IMR-90 (cell line): ENCODE results near the gene PLD5. TPM values are rescaled to one million over a fixed set of nuclear protein-coding genes. Genes with fewer than 3 reads are reported as not detected.

ENCODE experiments used
- ATAC-seq: fragments of 200-7000 bp; cut with Tn5 transposase; 2 replicates; pipeline ENCODE4 v1.9.1; 2020; ENCODE audit warnings: low read depth, mild to moderate bottlenecking, moderate library complexity
- BruUV-seq: library from RNA; stranded (reverse); fragments of 400-500 nt; replicated peaks from 2 replicates; lab custom pipeline; 2021; lab: Mats Ljungman, UMichigan
- CTCF ChIA-PET: fragments of 300-600 bp; formaldehyde crosslinking; extraction: SDS; loops from one replicate; lab custom pipeline; 2021; ENCODE audit warnings: antibody characterized with exemption; lab: Yijun Ruan, JAX
- POLR2A ChIA-PET: fragments of 300-600 bp; sonication (Branson Sonifier 250); formaldehyde crosslinking; loops from one replicate; lab custom pipeline; 2022; ENCODE audit warnings: antibody characterized with exemption; ENCODE audit not compliant: unreplicated experiment; lab: Charles Lee
- DNase-seq: peaks from one replicate; pipeline ENCODE4 v3.0.0; 2013
- H2AFZ ChIP-seq: replicated peaks from 2 replicates; pipeline ENCODE3; 2013; ENCODE audit warnings: low read length, mild to moderate bottlenecking; ENCODE audit not compliant: poor library complexity
- H2AK5ac ChIP-seq: 2 replicates; pipeline ENCODE4 v1.6.1; 2013; ENCODE audit warnings: low read depth, low read length, inconsistent platforms
- H2AK9ac ChIP-seq: replicated peaks from 2 replicates; pipeline ENCODE3; 2013; ENCODE audit warnings: mild to moderate bottlenecking, low read depth, low read length, moderate library complexity; ENCODE audit not compliant: poor library complexity
- H2BK120ac ChIP-seq: 2 replicates; pipeline ENCODE4 v1.6.1; 2013; ENCODE audit warnings: low read depth, low read length, inconsistent platforms
- H2BK15ac ChIP-seq: 3 replicates; pipeline ENCODE4 v1.6.1; 2013; ENCODE audit warnings: low read depth, low read length, inconsistent platforms
- H2BK20ac ChIP-seq: 2 replicates; pipeline ENCODE4 v1.6.1; 2013; ENCODE audit warnings: low read depth, mild to moderate bottlenecking, inconsistent platforms, low read length, moderate library complexity
- H2BK5ac ChIP-seq: 2 replicates; pipeline ENCODE4 v1.6.1; 2013; ENCODE audit warnings: mild to moderate bottlenecking, low read depth, low read length, inconsistent platforms; ENCODE audit not compliant: poor library complexity, severe bottlenecking
- H3K14ac ChIP-seq: replicated peaks from 2 replicates; pipeline ENCODE4 v1.6.1; 2013; ENCODE audit warnings: low read depth, low read length, inconsistent platforms
- H3K18ac ChIP-seq: 2 replicates; pipeline ENCODE4 v1.6.1; 2013; ENCODE audit warnings: low read depth, low read length, control low read depth
- H3K23ac ChIP-seq: 2 replicates; pipeline ENCODE4 v1.6.1; 2013; ENCODE audit warnings: low read depth, low read length, inconsistent platforms
- H3K27ac ChIP-seq: 2 replicates; pipeline ENCODE4 v1.5.1; 2013; ENCODE audit warnings: mild to moderate bottlenecking, control low read depth, low read length; ENCODE audit not compliant: insufficient read depth
- H3K27me3 ChIP-seq: 2 replicates; pipeline ENCODE4 v1.6.1; 2013; ENCODE audit warnings: low read length; ENCODE audit not compliant: control insufficient read depth, insufficient read depth
- H3K36me3 ChIP-seq: 2 replicates; pipeline ENCODE4 v1.6.1; 2013; ENCODE audit warnings: low read length, mixed read lengths; ENCODE audit not compliant: control insufficient read depth, insufficient read depth
- H3K4ac ChIP-seq: 2 replicates; pipeline ENCODE4 v1.6.1; 2013; ENCODE audit warnings: low read depth, low read length, inconsistent platforms
- H3K4me1 ChIP-seq: 2 replicates; pipeline ENCODE4 v1.6.1; 2013; ENCODE audit warnings: low read length, mixed read lengths; ENCODE audit not compliant: control insufficient read depth, insufficient read depth
- H3K4me2 ChIP-seq: 2 replicates; pipeline ENCODE4 v1.6.1; 2013; ENCODE audit warnings: low read depth, mild to moderate bottlenecking, control low read depth, low read length, moderate library complexity
- H3K4me3 ChIP-seq: 2 replicates; pipeline ENCODE4 v1.5.1; 2013; ENCODE audit warnings: low read depth, mild to moderate bottlenecking, control low read depth, low read length, moderate library complexity; ENCODE audit not compliant: insufficient read depth
- H3K56ac ChIP-seq: 2 replicates; pipeline ENCODE4 v1.6.1; 2013; ENCODE audit warnings: low read length, inconsistent platforms; ENCODE audit not compliant: insufficient read depth; ENCODE audit errors: extremely low read depth
- H3K79me1 ChIP-seq, 2 experiments: 2 replicates each; pipeline ENCODE4 v1.6.1; 2013; ENCODE audit warnings: low read length in 2 of 2, inconsistent platforms in 1 of 2, low read depth in 1 of 2
- H3K9ac ChIP-seq: 2 replicates; pipeline ENCODE4 v1.6.1; 2013; ENCODE audit warnings: low read depth, low read length, control low read depth
- H3K9me1 ChIP-seq: 2 replicates; pipeline ENCODE4 v1.6.1; 2013; ENCODE audit warnings: low read length, inconsistent platforms; ENCODE audit not compliant: insufficient read depth
- H3K9me3 ChIP-seq: 2 replicates; pipeline ENCODE4 v1.6.1; 2013; ENCODE audit warnings: low read length; ENCODE audit not compliant: control insufficient read depth, insufficient read depth
- H4K20me1 ChIP-seq: 2 replicates; pipeline ENCODE4 v1.6.1; 2013; ENCODE audit warnings: low read length, inconsistent platforms; ENCODE audit not compliant: insufficient read depth
- H4K5ac ChIP-seq: 2 replicates; pipeline ENCODE4 v1.6.1; 2013; ENCODE audit warnings: mild to moderate bottlenecking, low read depth, low read length, control low read depth
- H4K8ac ChIP-seq, 2 experiments: 2 replicates each; pipeline ENCODE4 v1.6.1; 2013; ENCODE audit warnings: low read depth in 2 of 2, low read length in 2 of 2, control low read depth in 1 of 2, inconsistent platforms in 1 of 2
- H4K91ac ChIP-seq: 2 replicates; pipeline ENCODE4 v1.6.1; 2013; ENCODE audit warnings: low read depth, low read length, inconsistent platforms; ENCODE audit not compliant: insufficient read depth
- ELK1 ChIP-seq: fragments of 150-350 bp; IDR thresholded peaks from 2 replicates; pipeline ENCODE4 v1.6.1; 2016; ENCODE audit warnings: low read depth, mild to moderate bottlenecking, low read length, moderate library complexity, borderline replicate concordance
- MAZ ChIP-seq: IDR thresholded peaks from 2 replicates; pipeline ENCODE4 v1.6.1; 2012; ENCODE audit warnings: low read depth, mild to moderate bottlenecking, low read length, improper control_type of control experiment, moderate library complexity, borderline replicate concordance
- MXI1 ChIP-seq: IDR thresholded peaks from 2 replicates; pipeline ENCODE4 v1.6.1; 2012; ENCODE audit warnings: low read depth, mild to moderate bottlenecking, low read length, moderate library complexity, borderline replicate concordance
- NFE2L2 ChIP-seq: fragments of 150-350 bp; IDR thresholded peaks from 2 replicates; pipeline ENCODE4 v1.6.1; 2016; ENCODE audit warnings: low read depth, mild to moderate bottlenecking, low read length
- POLR2A ChIP-seq: IDR thresholded peaks from 2 replicates; pipeline ENCODE4 v1.6.1; 2012; ENCODE audit warnings: mild to moderate bottlenecking, low read depth, low read length
- RAD21 ChIP-seq: IDR thresholded peaks from 2 replicates; pipeline ENCODE4 v1.6.1; 2012; ENCODE audit warnings: low read length, improper control_type of control experiment
- RCOR1 ChIP-seq: IDR thresholded peaks from 2 replicates; pipeline ENCODE4 v1.6.1; 2012; ENCODE audit warnings: mild to moderate bottlenecking, low read length, improper control_type of control experiment; ENCODE audit not compliant: insufficient replicate concordance
- SMC3 ChIP-seq: fragments of 150-350 bp; IDR thresholded peaks from 2 replicates; pipeline ENCODE4 v1.6.1; 2016; ENCODE audit warnings: low read depth, mild to moderate bottlenecking, antibody characterized with exemption, low read length, moderate library complexity
- USF2 ChIP-seq: fragments of 150-350 bp; IDR thresholded peaks from 2 replicates; pipeline ENCODE4 v1.6.1; 2017; ENCODE audit warnings: mild to moderate bottlenecking, antibody characterized with exemption, low read length, low read depth
- WGBS, 2 experiments: methylation state at CpG; one replicate each; pipeline versions ENCODE4 v1.1.5 to v1.1.7; 2013; ENCODE audit warnings: missing lambda C conversion rate in 2 of 2; ENCODE audit not compliant: insufficient read length in 1 of 2; ENCODE audit errors: extremely low coverage in 2 of 2; 5-methylcytosine and 5-hydroxymethylcytosine counted together
- dilution Hi-C: fragments of 300-500 bp; cut with HindIII; formaldehyde crosslinking; loops from one replicate; pipeline ENCODE4 v1.14.3; 2018; ENCODE audit warnings: low sequenced_read_pairs; ENCODE audit not compliant: unreplicated experiment
- in situ Hi-C: fragments of 300-500 bp; cut with MboI; formaldehyde crosslinking; loops from 3 replicates; pipeline ENCODE4 v1.14.3; 2019; ENCODE audit warnings: low sequenced_read_pairs, inconsistent platforms, mixed read lengths
- intact Hi-C: fragments of 100-400 bp; cut with micrococcal nuclease; formaldehyde crosslinking; loops from 2 replicates; pipeline ENCODE4 v1.10.0; 2022
- polyA plus RNA-seq, 3 experiments: library from polyadenylated mRNA; depleted of rRNA; stranded (reverse); fragments of >200 nt; gene quantifications; 2 replicates each; pipeline ENCODE4 v1.2.3, GENCODE V29; 2012; ENCODE audit warnings: low replicate concordance in 1 of 3
- total RNA-seq: library from RNA; depleted of rRNA; stranded (reverse); fragments of >200 nt; gene quantifications from 2 replicates; pipeline ENCODE4 v1.2.3, GENCODE V29; 2012
- TF ChIP-seq, protein P1 (sequence below): conservative IDR thresholded peaks from 2 replicates; pipeline ENCODE4 v1.5.1; 2012; ENCODE audit warnings: mild to moderate bottlenecking, low read depth, low read length, improper control_type of control experiment

The PLD5 gene
- total and polyA plus RNA-seq, 2 of the 4 experiments (the other 2 are of a cell fraction) = not detected

GRCh38 chr1:242239398-242239797 lies 285.1 kb downstream of the PLD5 start:
- no peak overlapping the region for H2BK120ac ChIP-seq
- BruUV-seq = no TSS peak
- no peaks in the 10 kb centered on the region for H3K36me3 ChIP-seq
- no peak overlapping the region for H3K14ac ChIP-seq
- H3K9ac ChIP-seq = no peak overlapping the region
- in situ Hi-C loops = no loop called here
- H3K4me2 ChIP-seq = no peak overlapping the region
- dilution Hi-C loops = no loop called here
- H4K8ac ChIP-seq = no peak overlapping the region
- no peak overlapping the region for H4K5ac ChIP-seq
- ATAC-seq = no peak
- H3K4ac ChIP-seq = no peak overlapping the region
- no peak overlapping the region for H2AFZ ChIP-seq
- CTCF ChIA-PET = no interaction called here
- H4K20me1 ChIP-seq = no peaks in the 10 kb centered on the region
- no peak overlapping the region for H4K91ac ChIP-seq
- TF ChIP-seq USF2 = no peak
- TF ChIP-seq SMC3 = no peak
- TF ChIP-seq NFE2L2 = no peak
- TF ChIP-seq RCOR1 = no peak
- no peak for TF ChIP-seq MXI1
- TF ChIP-seq MAZ = no peak
- TF ChIP-seq POLR2A = no peak
- TF ChIP-seq, protein P1, sequence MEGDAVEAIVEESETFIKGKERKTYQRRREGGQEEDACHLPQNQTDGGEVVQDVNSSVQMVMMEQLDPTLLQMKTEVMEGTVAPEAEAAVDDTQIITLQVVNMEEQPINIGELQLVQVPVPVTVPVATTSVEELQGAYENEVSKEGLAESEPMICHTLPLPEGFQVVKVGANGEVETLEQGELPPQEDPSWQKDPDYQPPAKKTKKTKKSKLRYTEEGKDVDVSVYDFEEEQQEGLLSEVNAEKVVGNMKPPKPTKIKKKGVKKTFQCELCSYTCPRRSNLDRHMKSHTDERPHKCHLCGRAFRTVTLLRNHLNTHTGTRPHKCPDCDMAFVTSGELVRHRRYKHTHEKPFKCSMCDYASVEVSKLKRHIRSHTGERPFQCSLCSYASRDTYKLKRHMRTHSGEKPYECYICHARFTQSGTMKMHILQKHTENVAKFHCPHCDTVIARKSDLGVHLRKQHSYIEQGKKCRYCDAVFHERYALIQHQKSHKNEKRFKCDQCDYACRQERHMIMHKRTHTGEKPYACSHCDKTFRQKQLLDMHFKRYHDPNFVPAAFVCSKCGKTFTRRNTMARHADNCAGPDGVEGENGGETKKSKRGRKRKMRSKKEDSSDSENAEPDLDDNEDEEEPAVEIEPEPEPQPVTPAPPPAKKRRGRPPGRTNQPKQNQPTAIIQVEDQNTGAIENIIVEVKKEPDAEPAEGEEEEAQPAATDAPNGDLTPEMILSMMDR = no peak
- no peak for TF ChIP-seq RAD21
- no peak for TF ChIP-seq ELK1
- H2BK20ac ChIP-seq = no peak overlapping the region
- no peak overlapping the region for H3K23ac ChIP-seq
- no CpG with 5 or more reads among the region's 7 CpGs for WGBS, 2 experiments
- no peak for DNase-seq
- no peaks in the 10 kb centered on the region for H3K9me1 ChIP-seq
- no peak overlapping the region for H3K18ac ChIP-seq
- no peak overlapping the region for H3K27ac ChIP-seq
- intact Hi-C loops = no loop called here
- H2AK9ac ChIP-seq = no peak overlapping the region
- no peak overlapping the region for H3K4me3 ChIP-seq
- no peaks in the 10 kb centered on the region for H3K27me3 ChIP-seq
- no peak overlapping the region for H2BK15ac ChIP-seq
- H3K79me1 ChIP-seq = no peaks in the 10 kb centered on the region
- H2BK5ac ChIP-seq = no peak overlapping the region
- peaks cover 20% of the 10 kb centered on the region for H3K9me3 ChIP-seq
- POLR2A ChIA-PET = no interaction called here
- H3K56ac ChIP-seq = no peak overlapping the region
- H3K4me1 ChIP-seq = no peaks in the 10 kb centered on the region
- H2AK5ac ChIP-seq = no peak overlapping the region
